Ammon's horn (tissue), 1 donor: ENCODE data around the gene ATF7IP.

Experiments used
- DNase-seq: peaks from one replicate; pipeline ENCODE4 v3.0.0-alpha.2; 2016; ENCODE audit warnings: low spot score

The ATF7IP gene

DNA sequence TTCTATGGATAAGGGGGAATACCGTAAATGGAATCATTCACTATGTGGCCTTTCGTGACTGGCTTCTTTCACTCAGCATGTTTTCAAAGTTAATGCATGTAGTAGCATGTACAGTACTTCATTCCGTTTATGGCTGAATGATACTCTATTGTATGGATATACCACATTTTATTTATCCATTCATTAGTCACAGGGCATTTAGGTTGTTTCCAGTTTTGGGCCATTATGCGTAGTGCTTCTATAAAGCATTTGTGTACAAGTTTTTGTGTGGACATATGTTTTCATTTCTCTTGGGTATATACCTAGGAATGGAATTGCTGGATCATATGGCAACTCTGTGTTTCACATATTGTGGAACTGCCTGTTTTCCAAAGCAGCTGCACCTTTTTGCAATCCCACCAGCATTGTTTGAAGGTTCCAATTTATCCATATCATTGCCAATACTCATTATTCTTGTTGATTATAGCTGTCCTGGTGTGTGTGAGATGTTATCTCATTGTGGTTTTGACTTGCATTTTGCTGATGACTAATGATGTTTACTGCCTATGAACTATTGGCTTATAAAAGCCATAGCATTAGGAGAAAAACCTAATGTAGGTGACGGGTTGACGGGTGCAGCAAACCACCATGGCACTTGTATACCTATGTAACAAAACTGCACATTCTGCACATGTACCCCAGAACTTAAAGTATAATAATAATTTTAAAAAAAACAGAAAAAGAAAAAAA is 45.5 kb downstream of the ATF7IP start:
- no peak for DNase-seq

DNA sequence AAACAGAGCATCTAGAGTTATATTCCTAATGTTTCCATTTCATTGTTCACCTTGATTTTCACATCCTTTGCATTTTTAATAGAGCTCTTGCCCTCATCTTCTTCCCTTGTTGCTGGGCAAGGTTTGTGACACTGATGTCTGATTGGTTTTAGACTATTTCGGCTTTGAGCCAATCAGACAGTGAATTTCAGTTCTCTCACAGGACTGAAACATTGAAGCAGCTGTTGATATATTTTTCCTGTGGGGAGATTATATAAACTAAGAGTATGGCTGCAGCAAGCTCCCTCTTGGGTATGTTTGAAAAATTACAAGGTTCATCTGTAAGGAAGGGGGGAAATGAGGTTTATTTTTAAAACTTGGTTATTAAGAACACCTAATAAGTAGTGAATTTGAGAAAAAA is 51.2 kb downstream of the ATF7IP start:
- peak; percentile 60 for DNase-seq

DNA sequence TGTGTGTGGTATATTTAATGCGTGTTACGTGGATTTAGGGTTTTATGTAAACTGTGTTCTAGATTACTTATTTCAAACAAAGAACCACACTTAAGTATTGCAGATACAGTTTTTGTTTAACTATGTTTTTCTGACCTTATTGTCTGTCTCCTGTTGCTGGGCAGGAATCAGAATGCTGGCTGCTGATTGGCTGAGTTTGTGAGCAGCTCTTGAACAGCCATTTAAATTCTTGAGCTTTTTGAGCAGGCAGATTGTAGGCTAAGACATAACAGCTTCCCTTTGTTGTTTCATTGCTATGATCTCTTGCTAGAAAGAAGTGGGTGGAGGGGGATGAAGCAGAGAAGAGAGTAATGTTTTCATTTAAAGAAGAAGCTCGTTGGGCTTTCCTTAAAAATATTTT is 52.2 kb downstream of the ATF7IP start:
- DNase-seq, result peak; percentile 86

DNA sequence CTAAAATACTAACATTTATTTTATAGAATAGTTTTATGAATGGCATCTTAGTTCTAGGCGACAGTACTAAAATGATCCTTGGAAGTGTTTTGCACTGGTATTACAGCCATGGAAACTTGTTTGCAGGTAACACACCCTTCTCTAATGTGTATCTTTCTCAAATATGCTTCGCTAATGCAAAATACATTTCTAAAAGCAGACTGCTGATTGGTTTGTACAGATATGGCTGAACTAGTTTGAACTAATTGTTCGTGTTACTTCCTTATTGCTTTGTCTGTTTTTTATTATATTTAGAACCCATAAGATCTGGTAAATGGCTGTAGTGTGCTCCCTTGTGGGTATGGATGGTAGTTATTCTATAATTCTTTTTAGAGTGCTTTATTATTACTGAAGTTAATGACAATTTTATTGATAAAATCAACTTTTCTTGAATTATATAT is 53.0 kb downstream of the ATF7IP start:
- no peak for DNase-seq

DNA sequence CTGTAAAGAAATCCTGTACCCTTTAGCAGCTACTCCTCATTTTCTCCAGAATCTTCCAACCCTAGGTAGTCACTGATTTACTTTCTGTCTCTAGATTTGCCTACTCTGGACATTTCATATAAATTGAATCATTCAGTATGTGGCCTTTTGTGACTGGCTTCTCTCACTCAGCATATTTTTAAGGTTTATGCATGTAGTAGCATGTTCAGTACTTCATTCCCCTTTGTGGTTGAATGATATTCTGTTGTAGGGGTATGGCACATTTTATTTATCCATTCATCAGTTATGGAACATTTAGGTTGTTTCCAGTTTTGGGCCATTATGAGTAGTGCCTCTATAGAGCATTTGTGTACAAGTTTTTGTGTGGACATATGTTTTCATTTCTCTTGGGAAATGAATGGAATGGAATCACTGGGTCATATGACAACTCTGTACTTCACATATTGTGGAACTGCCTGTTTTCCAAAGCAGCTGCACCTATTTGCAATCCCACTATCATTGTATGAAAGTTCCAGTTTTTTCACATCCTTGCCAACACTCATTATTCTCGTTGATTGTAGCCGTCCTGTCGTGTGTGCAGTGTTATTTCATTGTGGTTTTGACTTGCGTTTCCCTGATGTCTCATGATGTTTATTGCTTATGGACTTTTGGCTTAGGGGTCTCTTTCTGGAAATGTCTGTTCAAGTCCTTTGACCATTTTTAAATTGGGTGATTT is 57.2 kb downstream of the ATF7IP start:
- DNase-seq, result no peak

DNA sequence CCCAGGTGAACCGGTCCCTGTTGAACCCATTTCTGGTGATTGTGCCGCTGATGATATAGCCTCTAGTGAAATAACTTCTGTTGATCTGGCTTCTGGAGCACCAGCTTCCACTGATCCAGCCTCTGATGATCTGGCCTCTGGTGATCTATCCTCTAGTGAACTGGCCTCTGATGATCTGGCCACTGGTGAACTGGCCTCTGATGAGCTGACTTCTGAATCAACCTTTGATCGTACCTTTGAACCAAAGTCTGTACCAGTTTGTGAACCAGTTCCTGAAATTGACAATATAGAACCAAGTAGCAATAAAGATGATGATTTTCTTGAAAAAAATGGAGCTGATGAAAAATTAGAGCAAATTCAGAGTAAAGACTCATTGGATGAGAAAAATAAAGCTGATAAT is 59.1 kb downstream of the ATF7IP start:
- no peak for DNase-seq

DNA sequence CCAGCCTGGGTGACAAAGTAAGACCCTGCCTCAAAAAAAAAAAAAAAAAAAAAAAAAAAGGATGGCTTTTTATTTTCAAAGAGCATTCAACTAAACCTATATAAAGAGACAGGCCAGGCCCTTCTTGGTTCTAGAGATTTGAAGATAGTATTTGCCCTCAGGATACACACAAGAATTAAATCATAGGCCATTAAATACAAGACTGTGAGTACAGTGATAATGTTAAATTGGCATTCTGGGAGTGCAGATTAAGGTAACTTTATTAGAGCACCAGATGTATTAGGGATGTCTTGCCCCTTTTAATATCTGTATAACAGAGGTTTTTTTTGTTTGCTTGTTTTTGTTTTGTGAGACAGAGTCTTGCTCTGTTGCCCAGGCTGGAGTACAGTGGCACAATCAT is 61.3 kb downstream of the ATF7IP start:
- DNase-seq, result no peak

DNA sequence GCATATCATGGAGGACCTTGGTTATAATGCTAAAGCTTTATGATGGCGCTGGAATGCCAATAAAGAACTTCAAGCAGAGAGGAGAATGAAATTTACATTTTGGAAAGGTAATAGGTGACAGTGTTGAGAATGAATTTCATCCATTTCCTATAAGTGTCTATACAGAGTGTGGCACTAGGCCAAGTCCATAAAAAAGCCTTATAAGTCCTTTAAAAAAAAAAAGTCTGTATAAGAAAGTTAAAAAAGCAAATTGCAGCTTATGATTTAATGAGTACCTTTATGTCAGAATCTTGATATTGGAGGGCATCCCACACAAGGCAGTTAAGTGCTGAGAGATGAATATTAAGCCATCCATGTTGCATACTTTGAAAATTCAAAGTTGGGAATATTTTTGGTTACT is 62.4 kb downstream of the ATF7IP start:
- no peak for DNase-seq

DNA sequence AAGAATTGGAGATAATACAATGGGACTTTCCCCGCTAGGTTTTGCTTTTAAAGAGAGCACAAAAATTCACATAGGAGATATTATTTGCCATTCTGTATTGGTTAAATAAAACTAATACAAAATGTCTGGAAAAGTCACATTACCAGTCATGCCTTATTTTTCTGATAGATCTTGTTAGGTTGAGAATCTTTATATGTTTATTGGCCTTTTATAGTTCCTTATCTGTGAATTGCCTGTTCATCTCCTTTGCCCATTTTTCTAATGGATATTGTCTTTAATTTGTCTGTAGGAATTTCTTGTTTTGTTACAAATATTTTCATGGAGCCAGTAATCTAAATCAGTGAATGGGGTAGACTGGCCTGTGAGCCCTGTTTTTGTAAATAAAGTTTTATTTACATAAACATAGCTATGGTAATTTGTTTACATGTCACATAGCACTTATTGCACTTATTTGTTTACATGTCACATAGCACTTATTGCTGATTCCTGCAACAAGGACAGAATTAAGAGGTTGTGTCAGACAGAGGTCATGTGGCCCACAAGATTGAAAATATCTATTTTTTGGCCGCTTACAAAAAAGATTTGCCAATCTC is 65.0 kb downstream of the ATF7IP start:
- no peak for DNase-seq

DNA sequence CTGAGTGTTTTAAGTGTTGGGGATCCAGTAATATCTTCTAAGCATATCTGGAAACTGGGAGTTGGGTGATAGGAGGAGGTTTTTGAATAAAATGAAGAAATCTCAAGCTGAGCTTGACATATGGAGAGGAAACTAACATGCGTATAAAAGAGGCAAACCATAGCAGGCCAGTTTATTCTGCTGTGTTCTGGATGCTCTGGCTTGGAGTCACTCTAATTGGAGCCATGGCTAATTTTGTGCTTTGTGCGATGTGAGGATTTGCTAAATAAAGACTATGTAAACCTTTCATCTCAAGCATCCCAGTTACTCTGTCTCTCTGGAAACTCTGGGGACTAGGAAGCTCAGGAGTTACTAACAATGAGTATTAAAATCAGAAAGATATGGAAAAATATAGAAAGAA is 66.5 kb downstream of the ATF7IP start:
- DNase-seq, result no peak

DNA sequence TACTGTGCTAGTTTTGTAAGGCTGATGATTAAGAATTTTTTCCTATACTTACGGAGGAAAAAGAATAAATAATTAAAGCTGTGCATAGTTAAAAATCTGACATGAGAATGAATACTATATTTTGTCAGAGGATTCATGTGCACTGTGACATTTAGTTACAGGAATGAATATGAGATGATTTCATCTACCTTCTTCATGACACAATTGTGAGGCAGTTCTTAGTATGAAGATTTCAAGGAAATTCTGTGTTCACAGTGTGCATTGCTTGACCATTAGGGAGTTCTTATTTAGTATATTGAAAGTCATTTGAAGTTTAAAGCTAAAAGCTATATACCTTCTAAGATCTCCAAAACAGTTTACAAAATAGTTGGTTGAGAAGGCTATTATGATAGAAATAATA is 70.1 kb downstream of the ATF7IP start:
- DNase-seq, result no peak

DNA sequence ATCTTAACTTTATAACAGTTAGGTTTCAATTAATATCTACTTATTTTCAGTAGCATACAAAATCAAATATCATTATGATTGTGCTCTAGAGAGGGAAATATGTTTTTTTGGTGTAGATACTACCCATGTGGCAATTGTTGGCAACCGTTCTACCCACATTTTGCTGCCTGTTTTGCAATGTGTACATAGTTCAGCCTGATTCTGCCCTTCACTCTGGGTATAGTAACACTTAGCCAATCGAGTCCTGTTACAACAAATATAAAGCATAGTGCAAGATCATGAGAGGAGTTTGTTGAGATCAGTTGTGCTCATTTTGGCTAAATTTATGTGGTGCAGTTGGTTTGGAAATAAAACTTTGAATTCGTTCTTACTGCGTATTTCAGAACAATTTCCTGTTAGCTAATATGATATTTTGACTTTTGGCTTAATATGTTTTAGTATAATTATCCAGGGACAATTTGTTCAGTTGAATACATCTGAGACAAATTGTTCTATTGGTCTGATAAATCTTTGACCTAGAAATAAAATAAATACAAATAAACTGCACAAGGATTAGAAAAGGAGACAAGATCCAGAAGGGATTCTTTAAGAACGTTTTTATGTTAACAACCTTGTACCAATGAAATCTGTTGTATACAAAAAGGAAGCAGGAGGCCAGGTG is 76.9 kb downstream of the ATF7IP start:
- DNase-seq, result no peak

DNA sequence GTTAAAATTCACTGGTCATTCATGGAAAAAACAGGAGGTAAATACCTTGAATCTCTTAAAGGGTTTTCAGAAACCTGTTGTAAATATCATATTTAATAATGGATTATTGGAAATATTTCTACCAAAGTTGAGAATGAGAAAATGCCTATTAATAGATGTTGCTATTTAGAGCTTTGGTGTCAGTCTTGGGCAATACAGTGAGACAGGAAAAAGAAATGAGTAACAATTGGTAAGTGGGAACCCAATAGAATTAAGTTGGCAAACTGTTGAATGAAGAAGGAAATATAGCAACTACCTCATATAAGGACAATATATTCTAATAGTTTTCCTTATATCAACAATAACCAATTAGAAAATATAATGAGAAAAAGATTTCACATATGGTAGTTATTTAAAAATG is 78.0 kb downstream of the ATF7IP start:
- DNase-seq, result no peak

DNA sequence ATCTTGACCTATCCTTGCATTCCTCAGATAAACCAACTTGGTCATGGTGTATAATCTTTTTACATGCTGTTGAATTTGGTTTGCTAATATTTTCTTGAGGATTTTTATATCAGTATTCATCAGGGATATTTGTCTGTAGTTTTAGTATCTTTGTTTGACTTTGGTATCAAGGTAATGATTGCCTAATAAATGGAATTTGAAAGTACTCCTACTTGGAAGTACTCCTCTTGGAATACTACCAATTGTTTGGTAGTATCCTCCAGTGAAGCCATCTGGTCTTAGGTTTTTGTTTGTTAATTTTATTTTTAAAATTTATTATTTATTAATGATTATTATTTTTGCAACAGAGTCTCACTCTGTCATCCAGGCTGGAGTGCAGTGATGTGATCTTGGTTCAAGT is 85.0 kb downstream of the ATF7IP start:
- no peak for DNase-seq

DNA sequence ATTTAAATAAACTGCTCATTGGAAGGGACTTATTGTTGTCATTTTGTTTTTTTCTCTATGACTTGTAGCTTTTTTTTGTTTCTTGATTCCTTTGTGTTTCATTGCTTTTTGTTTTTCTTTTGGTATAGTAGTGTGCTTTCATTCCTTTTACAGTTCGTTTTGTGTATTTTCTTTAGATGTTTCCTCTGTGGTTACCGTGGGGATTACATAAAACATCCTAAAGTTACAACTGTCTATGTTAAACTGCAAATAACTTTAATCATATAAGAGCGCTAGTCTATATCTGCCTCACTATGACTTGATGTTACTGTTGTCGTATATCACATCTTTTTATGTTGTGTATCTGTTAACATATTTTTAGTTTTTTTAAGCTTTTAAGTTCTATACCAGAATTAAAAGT is 86.9 kb downstream of the ATF7IP start:
- DNase-seq, result no peak

DNA sequence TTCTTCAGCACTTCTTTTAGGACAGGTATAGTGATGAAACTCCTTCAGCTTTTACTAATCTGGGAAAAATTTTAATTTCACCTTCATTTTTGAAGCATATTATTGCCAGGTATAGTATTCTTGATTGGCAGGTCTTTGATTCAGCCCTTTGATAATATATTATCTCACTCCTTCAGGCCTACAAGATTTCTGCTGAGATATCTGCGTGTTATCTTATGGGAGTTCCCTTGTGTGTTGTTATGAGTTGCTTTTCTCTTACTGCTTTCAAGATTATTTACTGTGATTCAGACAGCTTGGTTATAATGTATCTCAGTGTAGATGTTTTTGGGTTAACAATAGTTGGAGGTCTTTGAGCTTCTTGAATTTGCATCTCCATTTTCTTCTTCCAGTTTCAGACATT is 87.4 kb downstream of the ATF7IP start:
- DNase-seq, result no peak

DNA sequence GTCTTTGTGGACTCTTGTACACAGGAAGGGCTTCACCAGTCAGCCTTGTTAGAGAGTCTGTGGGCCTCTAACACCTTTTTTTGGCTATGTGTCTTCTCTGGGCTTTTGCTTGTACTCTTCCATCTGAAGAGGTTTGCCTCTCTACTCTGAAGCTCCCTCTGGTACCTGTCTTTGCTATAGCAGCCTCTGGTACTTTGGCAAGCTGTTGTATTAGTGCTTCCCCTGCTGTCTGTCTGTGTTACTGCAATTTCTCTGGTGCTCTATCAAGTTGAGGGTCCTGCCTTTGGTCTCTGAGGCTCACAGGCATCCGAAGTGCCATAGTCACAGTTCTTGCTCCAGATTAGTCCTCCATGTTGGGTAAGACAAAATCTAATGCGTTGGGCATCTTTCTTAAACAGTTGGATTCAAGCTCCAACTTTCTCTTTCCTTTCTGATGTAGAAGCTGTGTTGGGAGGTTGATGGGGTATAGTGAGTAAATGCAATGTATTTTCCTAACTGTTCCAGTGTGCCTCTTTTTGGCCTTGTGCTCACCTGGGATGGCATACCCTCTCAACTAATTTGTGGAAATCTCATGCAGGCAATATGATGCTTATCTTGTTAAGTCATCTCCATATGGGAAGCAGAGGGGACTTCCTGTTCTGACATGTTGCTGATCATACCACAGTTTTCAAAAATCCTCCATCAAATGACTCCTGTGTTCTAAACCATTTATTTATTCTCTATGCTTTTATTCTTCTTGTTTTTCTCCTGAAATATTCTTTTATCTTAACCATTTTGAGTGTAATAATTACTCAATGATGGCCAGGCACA is 88.8 kb downstream of the ATF7IP start:
- no peak for DNase-seq

DNA sequence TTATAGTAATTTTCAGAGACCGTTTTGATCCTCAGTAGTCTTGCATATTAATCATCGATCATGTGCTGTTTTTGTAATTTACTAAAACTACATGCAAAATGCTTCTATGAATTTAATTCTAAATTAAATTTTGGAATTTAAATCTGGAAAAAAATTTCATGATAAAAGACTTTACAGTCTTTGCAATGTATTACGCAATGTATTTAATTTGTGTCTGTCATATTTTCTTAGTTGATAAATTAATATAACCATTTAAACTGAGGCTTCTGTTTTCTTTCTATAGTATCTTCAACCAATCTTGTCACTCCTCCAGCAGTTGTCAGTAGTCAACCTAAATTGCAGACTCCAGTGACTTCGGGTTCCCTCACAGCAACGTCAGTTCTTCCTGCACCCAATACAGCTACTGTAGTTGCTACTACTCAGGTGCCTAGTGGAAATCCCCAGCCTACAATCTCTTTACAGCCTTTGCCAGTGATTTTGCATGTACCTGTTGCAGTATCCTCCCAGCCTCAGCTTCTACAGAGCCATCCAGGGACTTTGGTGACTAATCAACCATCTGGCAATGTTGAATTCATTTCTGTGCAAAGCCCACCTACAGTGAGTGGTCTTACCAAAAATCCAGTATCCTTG is 94.8 kb downstream of the ATF7IP start:
- DNase-seq, result no peak

DNA sequence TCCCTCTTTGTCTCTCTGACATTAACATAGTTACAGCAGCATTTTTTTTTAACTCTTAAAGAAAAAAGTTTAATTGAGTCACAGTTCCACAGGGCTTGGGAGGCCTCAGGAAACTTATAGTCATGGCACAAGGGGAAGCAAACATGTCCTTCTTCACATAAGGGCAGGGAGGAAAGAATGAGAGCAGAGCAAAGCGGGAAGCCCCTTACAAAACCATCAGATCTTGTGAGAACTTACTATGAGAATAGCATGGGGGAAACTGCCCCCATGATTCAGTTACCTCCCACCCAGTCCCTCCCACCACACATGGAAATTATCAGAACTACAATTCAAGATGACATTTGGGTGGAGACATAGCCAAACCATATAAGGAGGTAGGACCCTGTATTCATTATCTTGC is 106.0 kb downstream of the ATF7IP start:
- no peak for DNase-seq

DNA sequence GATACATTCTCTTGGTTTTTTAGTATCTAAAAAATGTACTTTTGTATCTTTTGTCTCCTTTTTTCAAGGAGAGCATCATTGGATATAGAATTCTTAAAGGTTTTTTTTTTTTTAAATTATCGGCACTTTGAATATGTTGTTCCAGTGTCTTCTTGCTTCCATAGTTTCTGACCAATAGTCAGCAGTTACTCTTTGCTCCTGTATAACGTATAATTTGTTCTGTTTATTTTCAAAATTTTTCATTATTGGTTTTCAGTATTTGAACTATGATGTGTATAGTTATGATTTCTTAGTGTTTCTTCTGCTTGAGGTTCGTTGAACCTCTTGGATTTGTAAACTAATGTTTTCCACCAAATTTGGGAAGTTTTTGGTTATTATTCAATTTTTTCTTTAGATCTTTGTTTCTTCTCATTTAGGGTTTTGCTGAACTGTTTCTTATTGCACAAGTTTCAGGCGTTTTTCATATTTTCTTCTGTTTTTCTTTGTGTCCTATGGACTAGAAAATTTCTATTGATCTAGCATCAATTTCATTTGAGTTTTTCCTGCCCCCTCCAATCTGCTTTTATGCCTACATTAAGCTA is 108.3 kb downstream of the ATF7IP start:
- DNase-seq, result no peak

DNA sequence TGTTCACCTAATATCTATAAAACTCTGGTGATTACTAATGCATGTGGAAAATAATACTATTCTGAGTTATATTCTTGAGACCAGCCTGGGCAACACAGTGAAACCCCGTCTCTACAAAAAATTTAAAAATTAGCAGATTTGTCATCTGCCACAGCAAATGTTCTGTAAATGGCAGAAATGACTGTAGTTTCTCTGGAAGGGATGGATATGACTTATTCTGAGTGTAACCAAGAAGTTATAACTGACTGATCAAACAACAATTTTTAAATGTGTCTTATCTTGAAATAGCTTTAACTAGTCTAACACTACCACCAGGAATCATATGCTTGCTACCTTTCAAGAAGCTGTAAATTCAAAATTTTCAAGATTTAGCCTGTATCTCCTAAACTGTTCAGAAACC is 113.5 kb downstream of the ATF7IP start:
- DNase-seq, result no peak
